HG03521 (cell line): ENCODE measurements around the gene CASP1.

Experiments
- ATAC-seq: cut with Tn5 transposase; IDR thresholded peaks from one replicate; pipeline ENCODE4 v1.9.1; 2021; ENCODE audit warnings: mild to moderate bottlenecking, moderate library complexity; ENCODE audit not compliant: unreplicated experiment

CASP1 gene

DNA sequence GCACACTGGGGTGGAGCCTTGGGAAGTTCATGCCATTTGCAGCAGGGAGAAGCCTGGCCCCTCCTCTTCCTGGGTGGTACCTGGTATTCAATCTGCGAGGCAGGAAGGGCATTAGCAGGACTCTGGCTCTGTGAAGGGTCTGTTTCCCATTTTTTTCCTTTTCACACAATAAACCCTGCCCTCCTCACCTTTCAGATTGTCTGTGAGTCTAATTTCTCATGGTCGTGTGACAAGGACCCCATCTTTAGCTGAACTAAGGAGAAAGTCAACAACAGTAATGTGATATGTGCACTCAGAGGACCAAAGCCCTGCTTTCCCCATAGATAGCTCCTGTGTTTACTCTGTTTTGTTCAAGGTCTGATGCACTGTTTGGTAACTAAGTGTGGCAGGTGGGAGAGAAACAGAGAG lies 39.9 kb downstream of the CASP1 start:
- ATAC-seq: no peak

DNA sequence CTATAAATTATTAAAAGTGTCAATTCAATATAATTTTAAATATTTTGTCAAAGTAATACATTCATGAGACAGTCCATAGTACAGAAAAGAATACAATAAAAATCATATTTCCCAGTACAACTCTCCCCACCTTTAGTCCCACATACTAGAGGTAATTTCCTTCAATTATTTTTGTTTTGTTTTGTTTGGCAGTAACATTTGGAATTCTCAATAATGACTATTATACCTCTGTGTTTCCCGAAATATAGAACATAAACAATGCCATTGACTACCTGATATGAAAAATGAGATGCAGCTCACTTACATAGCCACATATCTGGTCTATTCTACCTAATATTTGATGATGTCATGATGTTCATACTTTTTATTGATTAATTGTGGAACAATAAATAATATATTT lies 42.2 kb downstream of the CASP1 start:
- no peak for ATAC-seq

DNA sequence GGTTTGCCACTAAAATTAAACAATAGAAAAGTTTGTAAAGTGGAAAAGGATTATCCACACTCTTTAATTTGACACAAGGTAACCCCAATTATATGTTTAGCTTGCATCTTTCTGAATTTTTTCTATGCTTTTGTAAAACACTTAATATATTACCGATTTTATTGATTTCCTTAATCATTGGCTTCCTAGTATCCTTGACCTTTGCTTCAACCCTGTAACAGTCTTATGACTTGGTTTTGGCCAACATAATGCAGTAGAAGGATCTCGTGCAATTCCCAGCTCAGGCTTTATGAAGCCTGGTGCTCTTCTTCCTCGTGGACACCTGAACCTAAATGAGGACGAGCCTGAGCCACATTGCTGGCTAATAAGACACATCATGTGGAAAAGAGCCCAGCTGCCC lies 43.0 kb downstream of the CASP1 start:
- ATAC-seq: no peak

DNA sequence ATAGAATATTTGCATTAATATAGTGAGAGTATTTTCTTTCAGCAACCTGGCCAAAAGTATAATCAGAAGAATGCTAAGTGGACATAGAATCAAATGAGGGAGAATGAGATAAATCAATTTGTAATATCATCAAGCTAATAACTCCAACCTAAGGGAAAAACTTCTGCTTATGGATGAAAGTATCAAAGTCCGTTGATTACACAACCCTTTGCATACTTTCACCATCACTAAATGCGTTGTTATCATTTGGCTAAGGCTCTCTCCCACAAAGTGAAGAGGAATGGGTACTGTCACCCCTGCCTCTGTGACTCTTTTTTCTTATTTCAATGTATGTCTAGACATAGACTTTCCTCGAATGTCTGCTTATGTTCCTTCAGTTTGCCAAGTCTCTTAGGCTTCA lies 50.1 kb downstream of the CASP1 start:
- ATAC-seq: no peak

DNA sequence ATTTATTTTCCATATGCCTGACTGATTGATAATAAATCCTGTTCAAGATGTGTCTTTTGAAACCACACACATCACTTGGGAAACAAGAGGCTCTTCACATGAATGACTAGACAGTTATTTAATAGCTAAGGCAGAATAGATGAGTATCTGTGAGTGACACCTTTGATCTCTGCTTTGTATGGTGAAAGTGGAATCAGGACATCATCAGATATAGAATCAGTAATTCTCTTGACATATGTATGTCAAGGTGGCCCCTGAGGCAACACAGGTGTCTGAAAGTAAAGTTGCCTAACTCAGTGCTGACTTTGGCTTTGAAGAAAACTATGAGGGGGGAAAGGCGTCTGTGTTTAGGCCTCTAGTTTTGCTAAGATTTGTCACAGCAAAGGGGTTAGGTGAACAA lies 55.1 kb downstream of the CASP1 start:
- no peak for ATAC-seq
